IPS-11a (cell line): ENCODE results near the gene NAT14.

Experiments used
- H3K4me3 ChIP-seq: one replicate; pipeline ENCODE4 v1.5.1; 2013; ENCODE audit warnings: low read depth, low read length, control low read depth

NAT14 gene

DNA sequence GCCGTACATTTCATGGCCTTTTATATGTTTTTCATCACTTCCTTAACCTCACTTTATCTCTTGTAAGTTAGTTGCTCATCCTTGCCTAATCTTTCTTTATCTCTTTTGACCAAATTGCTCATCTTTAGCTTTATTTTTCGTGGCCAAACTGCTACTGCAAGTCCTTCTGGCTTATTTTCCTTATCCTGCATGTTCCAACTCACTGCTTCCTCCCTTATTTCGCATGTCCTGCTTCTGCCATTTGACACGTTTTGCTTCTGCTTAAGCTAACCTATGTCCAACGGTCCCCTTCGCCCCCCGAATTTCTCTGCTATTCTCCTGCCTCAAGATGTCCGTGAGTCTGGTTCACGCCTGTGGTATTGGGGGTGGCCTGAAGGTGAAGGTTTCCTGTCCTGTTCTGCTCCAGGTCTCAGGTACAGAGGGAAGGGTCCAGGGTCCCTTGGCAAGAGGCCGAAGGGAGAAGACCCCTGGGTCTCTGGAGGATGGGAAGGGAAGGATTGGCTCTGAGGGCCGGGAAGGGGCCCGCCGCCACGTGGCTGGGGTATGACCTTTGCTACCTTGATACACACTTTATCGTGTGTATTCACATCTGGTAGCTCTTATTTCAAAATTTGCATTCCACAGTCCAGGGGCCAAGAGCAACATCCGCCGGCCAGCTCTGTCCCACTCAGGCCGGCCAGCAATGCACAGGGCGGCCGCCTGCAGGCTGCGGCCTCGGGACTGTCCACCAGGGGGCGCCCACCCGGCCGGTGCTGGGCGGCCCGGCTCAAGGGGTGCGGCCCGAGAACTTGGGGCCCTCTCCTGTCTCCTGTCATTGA is 17.5 kb upstream of the NAT14 start:
- H3K4me3 ChIP-seq, result no peak overlapping the region

- H3K4me3 ChIP-seq, result no peak overlapping the region
Observed at GRCh38 chr19:55468054-55468393, 17.0 kb upstream of the NAT14 start.

- H3K4me3 ChIP-seq, result no peak overlapping the region
Observed at GRCh38 chr19:55471266-55471665, 13.7 kb upstream of the NAT14 start.

GRCh38 chr19:55472463-55472862 is 12.5 kb upstream of the NAT14 start:
- H3K4me3 ChIP-seq, result no peak overlapping the region

DNA sequence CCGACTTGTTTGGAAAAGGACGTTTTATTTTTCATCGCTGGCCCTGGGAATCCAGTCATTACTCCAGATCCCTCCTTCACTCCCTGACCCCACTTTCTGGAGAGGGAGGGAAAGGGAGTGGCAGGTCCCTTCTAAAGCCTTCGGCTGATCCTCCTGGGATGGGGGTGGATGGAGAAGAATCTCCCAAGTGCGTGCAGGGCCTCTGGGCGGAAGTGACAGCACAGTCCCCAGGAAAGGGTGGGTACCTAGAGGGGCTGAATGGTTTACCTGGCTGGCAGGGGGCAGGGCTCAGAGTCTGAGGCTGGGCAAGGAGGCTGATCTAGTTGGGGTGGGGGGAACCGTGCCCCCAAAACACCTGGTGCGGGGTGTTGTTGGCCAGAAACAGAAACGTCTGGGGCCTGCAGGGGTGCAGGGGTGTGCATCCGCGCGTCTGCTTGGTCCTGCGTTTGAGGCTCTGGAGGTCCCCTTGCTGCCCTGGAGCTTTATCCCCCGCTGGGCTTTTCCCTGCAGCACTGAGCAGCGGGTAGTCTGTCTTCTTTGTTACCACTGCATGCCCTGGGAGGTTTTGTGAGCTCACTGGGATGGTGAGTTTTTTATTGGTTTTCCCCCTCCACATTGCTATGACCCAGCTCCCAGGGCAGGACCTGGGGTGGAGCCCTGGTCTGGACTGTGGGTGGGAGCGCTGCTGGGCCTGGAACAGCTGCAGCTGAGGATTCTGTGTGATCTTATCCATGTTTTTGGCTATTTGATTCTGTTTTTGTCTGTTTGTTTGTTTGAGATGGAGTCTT is 11.6 kb upstream of the NAT14 start:
- H3K4me3 ChIP-seq, result no peak overlapping the region

DNA sequence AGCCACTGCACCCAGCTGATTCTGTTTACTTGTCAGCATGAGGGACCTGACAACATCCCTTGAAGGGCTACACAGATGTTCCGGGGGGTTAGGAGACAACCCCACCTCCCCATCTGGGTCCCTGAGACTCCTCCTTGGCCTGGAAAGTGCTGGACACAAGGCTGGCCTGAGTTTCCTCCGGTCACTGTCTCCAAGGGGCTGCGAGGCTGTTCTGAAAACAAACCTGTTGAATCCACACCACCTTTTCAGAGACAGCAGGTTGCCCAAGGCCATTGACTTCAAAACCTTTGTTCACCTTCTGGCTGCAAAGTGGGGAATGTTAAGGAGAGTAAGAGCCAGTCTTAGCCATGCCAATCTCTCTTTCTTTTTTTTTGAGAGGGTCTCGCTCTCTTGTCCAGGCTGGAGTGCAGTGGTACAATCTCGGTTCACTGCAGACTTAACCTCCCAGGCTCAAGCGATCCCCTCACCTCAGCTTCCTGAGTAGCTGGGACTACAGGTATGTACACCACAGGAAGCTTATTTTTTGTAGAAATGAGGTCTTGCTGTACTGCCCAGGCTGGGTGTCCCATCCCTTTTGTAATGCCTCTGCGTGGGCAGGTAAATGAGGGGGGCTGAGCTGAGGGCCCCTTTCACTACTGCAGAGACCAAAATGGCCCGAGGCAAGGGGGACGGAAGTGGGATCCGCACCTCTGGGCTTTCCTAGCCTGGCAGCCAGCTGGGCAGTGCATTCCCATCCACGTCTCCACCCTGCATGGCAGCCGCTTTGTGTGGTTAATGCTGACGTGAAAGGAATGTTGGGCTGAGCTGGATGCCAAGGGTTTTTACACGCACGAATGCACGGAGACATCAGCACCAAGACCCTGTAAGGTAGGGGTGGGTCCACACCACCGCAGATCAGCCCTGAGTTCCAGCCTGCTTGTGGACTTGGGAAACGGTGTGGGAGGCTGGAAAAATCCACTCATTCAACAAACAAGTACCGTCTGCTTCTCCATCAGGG is 10.4 kb upstream of the NAT14 start:
- no peak overlapping the region for H3K4me3 ChIP-seq

DNA sequence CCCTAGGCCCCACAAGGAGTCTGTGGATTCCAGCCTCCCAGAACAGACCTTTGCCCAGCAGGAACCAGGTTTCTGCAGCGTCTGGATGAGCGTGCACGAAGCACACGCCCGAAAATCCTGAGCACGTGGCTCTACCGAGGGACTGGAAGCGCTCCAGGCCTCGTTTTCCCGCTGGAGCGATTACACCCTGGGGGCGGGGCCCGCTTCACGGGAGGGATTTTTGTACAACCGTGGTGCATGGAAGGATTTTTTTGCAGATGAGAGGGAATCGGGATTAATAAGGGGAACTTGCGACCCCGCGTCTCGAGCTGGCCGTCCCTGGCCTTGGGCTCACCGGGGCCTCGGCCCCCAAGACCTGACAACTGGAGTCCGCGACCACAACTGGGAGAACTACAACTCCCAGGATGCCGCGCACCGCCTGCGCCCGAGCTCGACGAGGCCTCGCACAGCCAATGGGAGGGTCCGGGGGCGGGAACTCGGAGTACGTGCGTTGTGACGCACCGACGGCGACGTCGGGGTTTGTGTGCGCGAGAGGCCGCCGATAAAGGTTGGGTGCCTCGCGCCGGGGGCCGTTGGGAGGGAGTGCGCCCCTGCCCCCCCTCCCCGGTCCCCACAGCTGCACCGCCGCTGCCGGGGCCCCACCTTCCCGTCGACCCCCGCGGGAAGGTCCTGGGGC is 8.8 kb upstream of the NAT14 start, which contains the start of gene ZNF628:
Gene ZNF628 (plus strand): TSS at position 518 of the 676 bp plus-strand sequence. CDS start 3,294 bp downstream, outside the sequence.
- H3K4me3 ChIP-seq, result peak within 1 kb of the TSS; percentile 58

DNA sequence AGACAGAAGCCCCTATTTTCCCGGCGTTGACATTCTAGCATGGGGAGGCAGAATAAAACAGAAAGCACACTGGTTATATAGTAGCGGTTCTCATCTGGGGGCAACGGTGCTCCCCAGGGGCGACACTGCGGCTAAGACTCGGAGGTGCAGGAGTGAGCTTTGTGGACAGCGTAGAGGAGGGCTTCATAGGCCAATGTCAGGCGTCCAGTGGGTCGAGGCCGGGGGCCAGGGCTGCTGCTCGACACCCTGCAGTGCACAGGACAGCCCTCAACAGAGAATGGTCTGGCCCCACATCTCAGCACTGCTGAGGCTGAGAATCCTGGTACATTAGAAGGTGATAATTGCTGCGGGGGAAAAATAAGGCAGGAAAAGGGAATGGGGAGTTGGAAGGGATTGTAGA is 7.1 kb upstream of the NAT14 start:
- H3K4me3 ChIP-seq, result no peak overlapping the region

GRCh38 chr19:55478364-55478763 is 6.6 kb upstream of the NAT14 start:
- H3K4me3 ChIP-seq, result no peak overlapping the region

- no peak overlapping the region for H3K4me3 ChIP-seq
Observed at GRCh38 chr19:55479045-55479444, 5.9 kb upstream of the NAT14 start.

DNA sequence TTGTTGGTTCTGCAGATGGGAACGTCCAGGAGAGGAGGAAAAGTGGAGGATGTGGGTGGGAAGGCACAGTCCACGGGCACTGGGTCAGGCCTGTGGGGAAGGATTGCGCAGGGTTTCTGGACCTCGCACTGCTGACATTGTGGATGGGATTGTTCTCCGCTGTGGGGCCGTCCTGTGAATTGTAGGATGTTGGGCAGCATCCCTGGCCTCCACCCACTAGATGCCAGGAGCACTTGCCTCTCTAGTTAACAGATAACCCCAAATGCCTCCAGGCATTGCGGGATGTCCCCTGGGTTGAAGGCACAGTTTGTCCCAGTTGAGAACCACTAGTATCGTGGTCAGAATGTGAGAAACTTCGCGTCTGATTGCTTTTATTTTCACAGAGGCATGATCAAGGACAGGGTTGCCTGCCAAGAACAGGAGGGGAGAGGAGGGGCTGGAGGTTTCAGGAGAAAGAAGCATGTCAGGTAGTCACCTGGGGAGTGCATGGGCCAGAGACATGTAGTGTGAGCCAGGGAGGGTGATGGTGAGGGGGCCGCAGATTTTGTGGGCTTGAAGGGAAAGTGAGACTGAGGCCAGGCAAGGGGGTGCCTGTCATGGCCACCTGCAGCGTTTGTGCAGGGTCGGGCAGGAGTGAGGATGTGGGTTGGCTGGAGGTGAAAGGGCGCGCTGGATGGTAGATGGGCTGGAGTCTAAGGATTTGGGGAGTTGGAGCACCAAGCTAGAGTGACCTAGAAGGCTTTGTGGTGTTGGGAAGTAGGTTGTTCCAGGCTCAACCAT is 5.3 kb upstream of the NAT14 start:
- H3K4me3 ChIP-seq, result no peak overlapping the region

DNA sequence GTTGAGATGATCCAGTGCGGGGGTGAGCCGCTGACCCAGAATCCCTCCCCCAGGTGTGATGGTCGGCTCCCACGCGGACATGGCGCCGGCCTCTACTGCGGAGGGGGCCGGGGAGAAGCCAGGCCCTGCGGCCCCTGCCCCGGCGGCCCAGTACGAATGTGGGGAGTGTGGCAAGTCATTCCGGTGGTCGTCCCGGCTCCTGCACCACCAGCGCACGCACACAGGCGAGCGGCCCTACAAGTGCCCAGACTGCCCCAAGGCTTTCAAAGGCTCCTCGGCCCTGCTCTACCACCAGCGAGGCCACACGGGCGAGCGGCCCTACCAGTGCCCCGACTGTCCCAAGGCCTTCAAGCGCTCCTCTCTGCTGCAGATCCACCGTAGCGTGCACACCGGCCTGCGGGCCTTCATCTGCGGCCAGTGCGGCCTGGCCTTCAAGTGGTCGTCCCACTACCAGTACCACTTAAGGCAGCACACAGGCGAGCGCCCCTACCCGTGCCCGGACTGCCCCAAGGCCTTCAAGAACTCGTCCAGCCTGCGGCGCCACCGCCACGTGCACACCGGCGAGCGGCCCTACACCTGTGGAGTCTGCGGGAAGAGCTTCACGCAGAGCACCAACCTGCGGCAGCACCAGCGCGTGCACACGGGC is 3.7 kb upstream of the NAT14 start:
- H3K4me3 ChIP-seq, result no peak overlapping the region

DNA sequence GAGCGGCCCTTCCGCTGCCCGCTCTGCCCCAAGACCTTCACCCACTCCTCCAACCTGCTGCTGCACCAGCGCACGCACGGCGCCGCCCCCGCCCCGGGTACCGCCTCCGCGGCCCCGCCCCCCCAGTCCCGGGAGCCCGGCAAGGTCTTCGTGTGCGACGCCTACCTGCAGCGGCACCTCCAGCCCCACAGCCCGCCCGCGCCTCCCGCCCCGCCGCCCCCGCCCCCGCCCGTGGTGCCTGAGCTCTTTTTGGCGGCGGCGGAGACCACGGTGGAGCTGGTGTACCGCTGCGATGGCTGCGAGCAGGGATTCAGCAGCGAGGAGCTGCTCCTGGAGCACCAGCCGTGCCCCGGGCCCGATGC is 3.2 kb upstream of the NAT14 start:
- H3K4me3 ChIP-seq, result no peak overlapping the region

DNA sequence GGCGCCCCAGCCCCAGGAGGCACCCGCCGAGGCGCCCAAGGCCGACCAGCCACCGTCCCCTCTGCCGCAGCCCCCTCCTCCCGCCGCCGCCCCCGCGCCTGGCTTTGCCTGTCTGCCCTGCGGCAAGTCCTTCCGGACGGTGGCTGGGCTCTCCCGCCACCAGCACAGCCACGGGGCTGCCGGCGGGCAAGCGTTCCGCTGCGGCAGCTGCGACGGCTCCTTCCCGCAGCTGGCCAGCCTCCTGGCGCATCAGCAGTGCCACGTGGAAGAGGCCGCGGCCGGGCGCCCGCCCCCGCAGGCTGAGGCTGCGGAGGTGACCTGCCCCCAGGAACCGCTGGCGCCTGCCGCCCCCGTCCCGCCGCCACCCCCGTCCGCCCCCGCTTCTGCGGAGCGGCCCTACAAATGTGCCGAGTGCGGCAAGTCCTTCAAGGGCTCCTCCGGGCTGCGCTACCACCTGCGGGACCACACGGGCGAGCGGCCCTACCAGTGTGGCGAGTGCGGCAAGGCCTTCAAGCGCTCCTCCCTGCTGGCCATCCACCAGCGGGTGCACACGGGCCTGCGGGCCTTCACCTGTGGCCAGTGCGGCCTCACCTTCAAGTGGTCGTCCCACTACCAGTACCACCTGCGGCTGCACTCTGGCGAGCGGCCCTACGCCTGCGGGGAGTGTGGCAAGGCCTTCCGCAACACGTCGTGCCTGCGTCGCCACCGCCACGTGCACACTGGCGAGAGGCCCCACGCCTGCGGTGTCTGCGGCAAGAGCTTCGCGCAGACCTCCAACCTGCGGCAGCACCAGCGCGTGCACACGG is 2.6 kb upstream of the NAT14 start:
- no peak overlapping the region for H3K4me3 ChIP-seq

DNA sequence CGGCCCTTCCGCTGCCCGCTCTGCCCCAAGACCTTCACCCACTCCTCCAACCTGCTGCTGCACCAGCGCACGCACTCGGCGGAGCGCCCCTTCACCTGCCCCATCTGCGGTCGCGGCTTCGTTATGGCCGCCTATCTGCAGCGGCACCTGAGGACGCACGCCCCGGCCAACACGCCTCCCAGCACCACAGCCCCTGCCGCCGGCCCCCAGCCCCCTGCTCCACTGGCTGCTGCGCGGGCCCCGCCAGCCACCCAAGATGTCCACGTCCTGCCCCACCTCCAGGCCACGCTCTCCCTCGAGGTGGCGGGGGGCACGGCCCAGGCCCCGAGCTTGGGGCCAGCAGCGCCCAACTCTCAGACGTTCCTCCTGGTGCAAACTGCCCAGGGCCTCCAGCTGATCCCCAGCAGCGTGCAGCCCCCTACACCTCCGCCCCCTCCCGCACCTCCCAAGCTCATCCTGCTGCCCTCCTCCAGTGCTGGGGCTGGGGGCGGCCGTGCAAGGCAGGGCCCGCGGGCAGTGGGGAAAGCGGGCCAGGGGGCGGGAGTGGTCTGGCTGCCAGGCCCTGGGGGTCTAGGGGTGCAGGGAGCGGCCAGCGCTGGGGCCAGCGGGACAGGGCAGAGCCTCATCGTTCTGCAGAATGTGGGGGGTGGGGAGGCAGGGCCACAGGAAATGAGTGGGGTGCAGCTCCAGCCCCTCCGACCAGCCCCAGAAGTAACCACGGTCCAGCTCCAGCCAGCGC is 1.9 kb upstream of the NAT14 start:
- H3K4me3 ChIP-seq, result no peak overlapping the region

DNA sequence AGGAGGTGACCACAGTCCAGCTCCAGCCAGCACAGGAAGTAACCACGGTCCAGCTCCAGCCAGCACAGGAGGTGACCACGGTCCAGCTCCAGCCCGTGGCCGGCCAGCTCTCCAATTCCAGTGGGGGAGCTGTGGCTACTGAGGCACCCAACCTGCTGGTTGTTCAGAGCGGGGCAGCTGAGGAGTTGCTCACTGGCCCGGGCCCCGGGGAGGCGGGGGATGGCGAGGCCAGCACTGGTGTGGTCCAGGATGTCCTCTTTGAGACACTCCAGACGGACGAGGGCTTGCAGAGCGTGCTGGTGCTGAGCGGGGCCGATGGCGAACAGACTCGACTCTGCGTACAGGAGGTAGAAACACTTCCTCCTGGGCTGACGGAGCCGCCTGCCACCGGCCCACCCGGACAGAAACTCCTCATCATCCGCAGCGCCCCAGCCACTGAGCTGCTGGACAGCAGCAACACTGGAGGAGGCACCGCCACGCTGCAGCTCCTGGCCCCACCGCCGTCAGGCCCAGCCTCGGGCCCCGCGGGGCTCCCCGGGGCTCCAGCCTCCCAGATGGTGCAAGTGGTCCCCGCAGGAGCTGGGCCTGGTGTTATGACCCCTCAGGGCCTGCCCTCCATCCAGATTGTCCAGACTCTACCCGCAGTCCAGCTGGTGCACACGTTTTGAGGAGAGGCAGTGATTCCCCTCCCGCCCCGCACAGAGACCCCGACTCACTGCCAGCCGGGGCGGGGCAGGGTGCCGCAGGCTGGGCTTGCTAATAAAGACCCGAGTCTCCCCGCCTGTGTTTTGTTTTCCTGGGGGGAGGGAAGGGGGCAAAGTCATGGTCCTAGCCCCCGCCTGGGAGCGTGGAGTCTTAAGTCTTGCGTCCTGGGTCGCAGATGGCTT is 1.0 kb upstream of the NAT14 start:
- peak overlapping the region; percentile 72 for H3K4me3 ChIP-seq
